Gastrocnemius medialis (tissue), 4 donors: ENCODE results near the gene LDAH. TPM values are rescaled to one million over a fixed set of nuclear protein-coding genes. Genes with fewer than 3 reads are reported as not detected.

Experiments used
- ATAC-seq, 2 donors: fragments of 150-250 bp; one replicate each; pipeline ENCODE4 v1.9.1; 2016
- DNase-seq, 2 donors: peaks; one replicate each; pipeline ENCODE4 v3.0.0-alpha.2; 2019
- H3K27ac ChIP-seq, 4 donors: fragments of 200-600 bp; sonication (generic); 1 replicate in 1 of 4; 2 replicates in 3 of 4; pipeline ENCODE4 v1.5.1; 2016 to 2018; ENCODE audit warnings: mild to moderate bottlenecking in 2 of 4, moderate library complexity in 1 of 4
- H3K27me3 ChIP-seq, 3 donors: fragments of 200-600 bp; sonication (generic) in 2 of 3; 1 replicate in 1 of 3; 2 replicates in 2 of 3; pipeline versions ENCODE4 v1.5.1 to v1.6.0; 2016 to 2019; ENCODE audit warnings: mild to moderate bottlenecking in 1 of 3, moderate library complexity in 1 of 3
- H3K36me3 ChIP-seq, 2 donors: fragments of 200-600 bp; sonication (generic) in 1 of 2; one replicate each; pipeline ENCODE4 v1.5.1; 2017 to 2018
- H3K4me1 ChIP-seq, 2 donors: fragments of 200-600 bp; sonication (generic) in 1 of 2; one replicate each; pipeline ENCODE4 v1.5.1; 2016 to 2017; ENCODE audit warnings: mild to moderate bottlenecking in 2 of 2
- H3K4me3 ChIP-seq, 4 donors: fragments of 200-600 bp; sonication (generic) in 3 of 4; 1 replicate in 1 of 4; 2 replicates in 3 of 4; pipeline ENCODE4 v1.5.1; 2016 to 2019; ENCODE audit warnings: mild to moderate bottlenecking in 2 of 4
- H3K9me3 ChIP-seq, 3 donors: fragments of 200-600 bp; sonication (generic) in 2 of 3; 1 replicate in 1 of 3; 2 replicates in 2 of 3; pipeline ENCODE4 v1.5.1; 2016 to 2019
- CTCF ChIP-seq, 5 experiments: fragments of 450-650 bp in 3 of 5; fragments of 200-600 bp in 2 of 5; sonication (generic) in 2 of 5; IDR thresholded peaks in 4 of 5; conservative IDR thresholded peaks in 1 of 5; 1 replicate in 4 of 5; 2 replicates in 1 of 5; pipeline ENCODE4 v1.5.1; 2016 to 2019; ENCODE audit warnings: antibody characterized with exemption in 5 of 5, mild to moderate bottlenecking in 3 of 5, moderate library complexity in 3 of 5
- POLR2A ChIP-seq, 2 donors: fragments of 450-650 bp; IDR thresholded peaks; one replicate each; pipeline ENCODE4 v1.6.1; 2017; ENCODE audit warnings: antibody characterized with exemption in 2 of 2, mild to moderate bottlenecking in 2 of 2, moderate library complexity in 2 of 2
- in situ Hi-C, 4 donors: fragments of 200-750 bp; cut with MboI; loops; one replicate each; pipeline versions ENCODE4 v1.15.0 to v1.8.0; 2017; ENCODE audit warnings: low sequenced_read_pairs in 4 of 4
- intact Hi-C: fragments of 100-400 bp; cut with DNase I; formaldehyde crosslinking; loops from one replicate; pipeline ENCODE4 v1.15.1; 2023; ENCODE audit warnings: low total_unique reads
- total RNA-seq, 4 donors: library from RNA; depleted of rRNA; stranded (reverse); fragments of >200 nt; gene quantifications; one replicate each; pipeline versions ENCODE4 v1.1.0 to v1.2.3, GENCODE V29; 2016

Gene LDAH
- total RNA-seq, 4 donors from 2014 or later: 0.97 to 2.2 (median 1.4) TPM

- peaks cover 0 to 4% (median 4%) of the 10 kb centered on the region in 3 donors for H3K27me3 ChIP-seq
- ATAC-seq: no peak
- intact Hi-C loops: no loop called here
Measured at GRCh38 chr2:20836521-20836920, 13.6 kb upstream of the LDAH start.

GRCh38 chr2:20834331-20834730, 11.4 kb upstream of the LDAH start:
- no peak overlapping the region for H3K4me3 ChIP-seq
- ATAC-seq (no peak), DNase-seq (no peak)
- H3K27me3 ChIP-seq: peaks cover 0 to 4% (median 0%) of the 10 kb centered on the region in 3 donors
- TF ChIP-seq CTCF (IDR thresholded peaks at IDR 0.05 in 4 of 5, conservative IDR thresholded peaks at IDR 0.05 in 1 of 5) (no peak), POLR2A (IDR thresholded peaks at IDR 0.05) (no peak)
- intact Hi-C loops: no loop called here
- in situ Hi-C loops: no loop called here
- H3K4me1 ChIP-seq: no peaks in the 10 kb centered on the region
- no peaks in the 10 kb centered on the region for H3K36me3 ChIP-seq
- no peak overlapping the region for H3K27ac ChIP-seq
- no peaks in the 10 kb centered on the region for H3K9me3 ChIP-seq

More at GRCh38 chr2:20836521-20836920, 13.6 kb upstream of the LDAH start:
- no peak for DNase-seq
- Histone ChIP-seq H3K36me3 (no peaks in the 10 kb centered on the region), H3K4me3 (no peak overlapping the region), H3K4me1 (no peaks in the 10 kb centered on the region), H3K9me3 (no peaks in the 10 kb centered on the region), H3K27ac (no peak overlapping the region)
- in situ Hi-C loops: no loop called here
- no peak for TF ChIP-seq CTCF (IDR thresholded peaks at IDR 0.05 in 4 of 5, conservative IDR thresholded peaks at IDR 0.05 in 1 of 5)
- no peak for TF ChIP-seq POLR2A (IDR thresholded peaks at IDR 0.05)

- intact Hi-C loops: no loop called here
- ATAC-seq: no peak
- Histone ChIP-seq H3K9me3 (no peaks in the 10 kb centered on the region), H3K36me3 (no peaks in the 10 kb centered on the region), H3K27ac (no peak overlapping the region), H3K4me3 (no peak overlapping the region), H3K4me1 (no peaks in the 10 kb centered on the region), H3K27me3 (no peaks in the 10 kb centered on the region)
- in situ Hi-C loops: no loop called here
- no peak for TF ChIP-seq POLR2A (IDR thresholded peaks at IDR 0.05)
- TF ChIP-seq CTCF (IDR thresholded peaks at IDR 0.05 in 4 of 5, conservative IDR thresholded peaks at IDR 0.05 in 1 of 5): no peak
- no peak for DNase-seq
Measured at GRCh38 chr2:20832606-20833005, 9.7 kb upstream of the LDAH start.

GRCh38 chr2:20829861-20830260, 7.0 kb upstream of the LDAH start:
- Histone ChIP-seq H3K4me1 (no peaks in the 10 kb centered on the region), H3K9me3 (no peaks in the 10 kb centered on the region), H3K27me3 (no peaks in the 10 kb centered on the region), H3K36me3 (no peaks in the 10 kb centered on the region), H3K4me3 (no peak overlapping the region), H3K27ac (no peak overlapping the region)
- intact Hi-C loops: no loop called here
- no peak for ATAC-seq
- TF ChIP-seq CTCF (IDR thresholded peaks at IDR 0.05 in 4 of 5, conservative IDR thresholded peaks at IDR 0.05 in 1 of 5) (no peak), POLR2A (IDR thresholded peaks at IDR 0.05) (no peak)
- in situ Hi-C loops: no loop called here
- no peak for DNase-seq

GRCh38 chr2:20823917-20824316, 1.0 kb upstream of the LDAH start:
- Histone ChIP-seq H3K36me3 (no peaks in the 10 kb centered on the region), H3K27me3 (no peaks in the 10 kb centered on the region), H3K4me3 (no peak overlapping the region), H3K9me3 (no peaks in the 10 kb centered on the region), H3K27ac (no peak overlapping the region), H3K4me1 (no peaks in the 10 kb centered on the region)
- TF ChIP-seq POLR2A (IDR thresholded peaks at IDR 0.05) (no peak), CTCF (IDR thresholded peaks at IDR 0.05 in 4 of 5, conservative IDR thresholded peaks at IDR 0.05 in 1 of 5) (no peak)
- ATAC-seq (no peak), DNase-seq (no peak)
- in situ Hi-C loops: no loop called here
- intact Hi-C loops: no loop called here
